Activated gamma-delta T cell treated with Interleukin-2 at 50 U/mL for 16 hours (primary cell): ENCODE measurements around the gene SBF2.
"Not testable (repeated sequence)": the region's sequence is repeated elsewhere in the genome, so short reads cannot be mapped to it uniquely, and the experiment has no call there.

ENCODE experiments used
- DNase-seq: peaks from one replicate; pipeline ENCODE4 v3.0.0-alpha.2; 2020

SBF2 gene

GRCh38 chr11:9941991-9942390, 352.0 kb downstream of the SBF2 start:
- no peak for DNase-seq

- not testable (repeated sequence) for DNase-seq
Measured at GRCh38 chr11:9939150-9939549, 354.9 kb downstream of the SBF2 start.

GRCh38 chr11:9936754-9937153, 357.3 kb downstream of the SBF2 start:
- DNase-seq: no peak

DNA sequence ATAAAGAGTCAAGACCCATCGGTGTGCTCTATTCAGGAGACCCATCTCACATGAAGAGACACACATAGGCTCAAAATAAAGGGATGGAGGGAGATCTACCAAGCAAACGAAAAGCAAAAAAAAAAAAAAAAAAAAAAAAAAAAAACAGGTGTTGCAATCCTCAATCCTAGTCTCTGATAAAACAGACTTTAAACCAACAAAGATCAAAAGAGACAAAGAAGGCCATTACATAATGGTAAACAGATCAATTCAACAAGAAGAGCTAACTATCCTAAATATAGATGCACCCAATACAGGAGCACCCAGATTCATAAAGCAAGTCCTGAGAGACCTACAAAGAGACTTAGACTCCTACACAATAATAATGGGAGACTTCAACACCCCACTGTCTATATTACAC, 361.2 kb downstream of the SBF2 start:
- DNase-seq: not testable (repeated sequence)

GRCh38 chr11:9930562-9931331, 363.3 kb downstream of the SBF2 start:
- not testable (repeated sequence) for DNase-seq

- no peak for DNase-seq
Measured at GRCh38 chr11:9927670-9928069, 366.3 kb downstream of the SBF2 start.

DNA sequence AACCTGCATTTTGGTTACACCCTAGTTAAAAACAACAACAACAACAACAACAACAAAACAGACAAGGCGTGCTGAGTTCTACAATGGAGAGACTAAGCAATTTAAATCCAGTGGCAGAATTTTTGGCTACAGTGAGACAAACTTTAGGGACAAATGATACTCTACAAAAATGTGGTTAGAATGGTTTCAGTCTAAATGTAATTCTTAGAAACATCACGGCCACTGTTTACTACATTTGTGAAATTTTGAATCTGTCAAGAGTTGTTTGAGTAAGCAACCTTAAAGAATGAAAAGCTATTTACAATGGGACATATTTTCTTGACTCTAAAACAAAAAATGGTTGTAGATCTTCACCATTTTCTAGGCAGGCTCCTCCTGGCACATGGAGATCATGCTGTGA, 370.7 kb downstream of the SBF2 start:
- DNase-seq: no peak

GRCh38 chr11:9922806-9923205, 371.2 kb downstream of the SBF2 start:
- no peak for DNase-seq

GRCh38 chr11:9916480-9916879, 377.5 kb downstream of the SBF2 start:
- DNase-seq: no peak

DNA sequence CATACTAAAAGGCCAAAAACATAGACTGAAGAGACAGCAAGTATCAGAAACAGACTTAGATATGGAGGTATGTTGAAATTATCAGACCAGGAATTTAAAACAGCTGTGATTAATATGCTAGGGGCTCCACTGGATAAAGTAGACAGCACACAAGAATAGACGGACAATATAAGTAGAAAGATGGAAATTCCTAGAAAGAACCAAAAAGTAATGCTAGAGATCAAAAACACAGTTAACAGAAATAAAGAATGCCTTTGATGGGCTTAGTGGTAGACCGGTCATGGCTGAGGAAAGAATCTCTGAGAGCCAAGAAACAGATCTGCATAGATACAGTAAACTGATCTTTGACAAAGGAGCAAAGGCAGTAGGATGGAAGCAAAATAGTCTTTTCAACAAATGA, 380.0 kb downstream of the SBF2 start:
- DNase-seq: no peak

DNA sequence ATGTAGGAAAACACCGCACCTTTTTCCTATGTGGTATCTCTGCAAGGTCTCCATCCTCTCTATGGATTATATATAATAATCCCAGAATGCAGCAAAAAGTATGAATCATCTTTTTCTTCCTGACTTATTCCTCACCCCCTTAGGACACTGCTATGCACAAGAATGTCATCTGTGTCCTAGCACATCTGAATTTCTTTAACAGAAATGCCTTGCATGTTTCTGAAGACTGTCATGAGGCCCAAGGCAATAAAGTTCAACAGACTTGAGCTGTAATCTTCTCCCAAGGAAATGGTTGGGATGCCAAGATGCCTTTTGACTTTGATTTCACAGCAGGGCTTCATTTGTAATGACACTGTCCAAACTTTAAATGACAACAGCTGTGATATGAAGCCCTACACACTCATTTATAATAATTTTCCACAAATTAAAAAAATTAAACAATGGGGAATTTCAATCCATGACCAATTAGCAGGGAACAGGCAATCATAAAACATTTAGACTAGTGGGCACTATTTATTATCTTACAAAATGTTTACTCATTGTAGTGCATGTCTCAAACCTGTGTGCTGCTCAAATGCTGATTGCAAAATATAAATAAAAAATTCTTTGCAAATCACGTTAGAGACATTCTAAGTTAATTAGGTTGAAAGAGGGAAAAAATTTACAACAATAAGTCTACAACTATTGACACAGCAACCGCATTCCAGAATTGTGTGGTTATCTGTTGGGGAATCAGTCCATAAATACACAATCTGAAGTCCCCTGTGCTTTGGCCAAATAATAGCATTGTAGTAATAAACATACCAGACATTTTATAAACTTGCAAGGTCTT, 387.8 kb downstream of the SBF2 start:
- DNase-seq: no peak

GRCh38 chr11:9905501-9905951, 388.5 kb downstream of the SBF2 start:
- no peak for DNase-seq

GRCh38 chr11:9903579-9903978, 390.4 kb downstream of the SBF2 start:
- no peak for DNase-seq

DNA sequence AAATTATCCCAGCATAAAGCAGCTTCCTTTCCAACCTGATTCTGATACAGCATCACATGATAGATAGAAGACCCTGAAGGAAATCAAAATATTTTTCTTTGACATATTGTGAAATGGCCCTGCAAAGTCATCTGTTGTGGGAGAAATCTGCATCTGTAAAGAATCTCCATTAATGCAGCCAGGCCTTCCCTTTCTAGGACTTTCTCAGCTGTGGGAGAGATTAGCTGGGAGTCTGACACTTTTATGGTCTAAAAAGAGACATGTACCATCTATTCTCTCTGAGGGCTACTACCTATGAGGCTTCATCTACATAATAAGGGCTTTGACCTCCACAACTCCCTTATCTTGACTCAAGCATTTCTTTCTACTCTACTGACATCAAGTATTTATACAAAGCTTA, 392.1 kb downstream of the SBF2 start:
- DNase-seq: no peak

DNA sequence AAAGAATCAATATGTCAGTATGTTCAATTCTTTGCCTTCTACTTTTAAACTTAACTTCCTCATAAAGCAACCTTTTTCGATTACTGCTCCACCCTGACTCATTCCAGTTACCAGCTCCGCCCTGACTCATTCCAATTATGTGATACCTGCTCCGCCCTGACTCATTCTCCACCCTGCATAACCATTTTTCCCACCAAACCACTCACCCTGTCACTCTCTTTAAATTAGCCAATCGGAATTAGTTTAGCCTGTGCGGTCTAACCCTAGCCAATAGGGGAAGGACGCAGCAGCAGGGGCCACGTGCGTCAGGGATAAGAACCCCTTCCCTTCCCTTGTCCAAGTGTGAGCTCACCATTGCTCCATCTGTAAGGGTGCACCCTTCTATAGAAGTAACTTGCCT, 393.8 kb downstream of the SBF2 start:
- not testable (repeated sequence) for DNase-seq

DNA sequence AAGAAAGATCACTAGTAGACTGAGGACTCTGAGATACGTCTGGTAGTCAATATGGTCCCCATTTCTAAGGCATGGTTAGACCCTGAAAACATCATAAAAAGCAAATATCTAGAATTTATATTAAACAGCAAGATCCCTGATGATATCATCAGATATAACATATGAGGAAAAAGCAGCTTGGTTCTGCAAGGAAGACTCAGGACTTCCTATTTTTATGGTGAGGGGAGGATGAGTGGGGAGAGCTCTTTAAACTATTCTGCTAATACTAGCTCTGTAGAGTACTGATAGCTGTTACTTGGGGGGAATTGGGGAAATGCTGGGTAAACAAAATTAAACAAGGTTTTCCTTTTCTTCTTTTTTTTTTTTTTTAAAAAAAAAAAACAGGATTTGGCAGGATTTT, 394.3 kb downstream of the SBF2 start:
- DNase-seq: no peak

- no peak for DNase-seq
Measured at GRCh38 chr11:9896902-9897301, 397.1 kb downstream of the SBF2 start.

DNA sequence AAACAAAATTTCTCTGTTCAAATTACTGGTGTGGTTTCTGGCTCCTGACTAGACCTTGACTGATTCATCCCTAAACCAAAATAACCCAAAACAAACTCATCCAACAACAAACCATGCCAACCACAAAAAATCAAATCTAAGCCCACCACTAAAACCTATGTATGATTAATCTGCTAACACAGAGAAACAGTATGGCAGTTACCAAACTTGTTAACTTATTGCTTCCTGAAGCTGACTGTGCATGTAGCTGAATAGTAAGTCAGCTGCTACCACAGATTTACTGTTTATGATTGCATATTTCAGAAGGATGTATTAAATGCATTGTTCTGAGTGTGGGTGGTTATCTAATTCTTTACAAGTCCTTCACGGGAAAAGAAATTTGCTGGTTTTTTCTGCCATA, 399.0 kb downstream of the SBF2 start:
- DNase-seq: no peak

DNA sequence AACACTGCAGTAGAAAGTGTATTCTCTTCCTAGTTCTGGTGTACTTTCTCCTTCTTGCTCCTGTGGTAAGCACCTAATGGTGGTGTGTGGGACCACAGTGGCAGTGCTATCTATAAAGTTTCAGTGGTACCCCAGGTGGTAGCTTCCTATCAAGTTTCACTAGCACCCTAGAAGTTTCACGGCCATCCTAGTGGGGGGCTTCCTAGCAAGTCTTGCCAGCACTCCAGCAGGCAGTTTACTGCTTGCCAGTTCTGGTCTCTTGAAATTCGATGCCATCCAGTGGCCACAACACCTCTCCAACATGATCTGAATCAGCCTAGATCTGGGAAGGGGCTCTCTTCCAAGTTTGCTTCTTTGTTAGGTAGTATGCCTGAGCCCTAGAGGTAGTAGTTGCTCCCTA, 400.5 kb downstream of the SBF2 start:
- DNase-seq: no peak

DNA sequence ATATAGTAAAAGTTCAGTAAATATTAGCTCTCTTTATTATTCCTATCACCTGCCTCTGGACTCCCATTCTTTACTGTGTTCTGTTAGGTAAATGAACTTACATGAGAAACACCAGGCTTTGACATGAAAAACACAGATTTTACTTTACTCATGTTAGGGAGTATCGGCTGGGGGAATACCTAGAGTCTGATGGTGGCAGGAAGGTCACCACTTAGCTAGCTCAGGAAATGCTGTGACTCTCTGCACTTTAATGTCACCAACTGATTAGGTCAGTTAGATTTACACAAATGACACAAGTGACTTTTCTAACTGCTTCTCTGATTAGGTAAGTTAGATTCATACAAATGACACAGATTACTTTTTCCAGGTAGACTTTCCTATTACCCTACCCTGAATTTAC, 405.1 kb downstream of the SBF2 start:
- DNase-seq: no peak

- DNase-seq: no peak
Measured at GRCh38 chr11:9887472-9887871, 406.5 kb downstream of the SBF2 start.

GRCh38 chr11:9886595-9886994, 407.4 kb downstream of the SBF2 start:
- no peak for DNase-seq

DNA sequence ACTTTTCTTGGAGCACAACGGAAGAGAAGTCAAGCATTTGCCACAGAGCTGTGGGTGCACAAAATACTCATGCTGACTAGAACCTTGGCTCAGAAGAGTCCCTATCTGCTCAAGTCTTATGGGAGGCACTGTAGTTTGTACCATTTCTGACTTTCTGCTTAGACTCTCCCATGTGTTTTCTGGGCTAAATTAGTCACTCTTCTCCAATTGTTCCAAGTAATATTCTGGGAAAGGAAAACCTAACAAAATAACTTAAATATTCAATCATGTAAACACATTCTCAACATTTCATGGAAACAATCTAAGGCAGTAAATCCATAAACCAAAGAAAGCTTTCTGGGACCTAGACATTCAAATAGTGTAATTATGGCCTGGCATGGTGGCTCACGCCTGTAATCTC, 409.4 kb downstream of the SBF2 start:
- no peak for DNase-seq

DNA sequence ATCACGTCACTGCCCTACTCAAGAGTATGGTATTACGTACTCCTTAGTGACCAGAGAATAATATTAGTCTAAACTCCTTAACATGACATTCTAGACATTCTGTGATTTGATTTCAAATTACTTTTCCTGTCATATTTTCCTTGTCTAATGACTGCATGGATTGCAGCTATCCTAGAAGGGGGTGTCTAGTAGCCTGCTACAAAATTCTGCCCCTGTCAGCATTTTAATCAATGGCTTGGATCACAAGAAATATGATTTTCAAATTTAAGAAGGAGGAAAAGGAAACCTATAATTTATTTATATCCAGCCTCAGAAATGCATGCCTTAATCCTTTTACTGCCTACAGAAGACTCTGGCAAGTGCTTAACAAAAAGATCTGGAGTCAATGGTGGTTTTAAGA, 413.4 kb downstream of the SBF2 start:
- no peak for DNase-seq
